Testis (tissue), 2 donors: Measurements from ENCODE around the gene PDZD4.

Source experiments
- CTCF ChIP-seq, 3 experiments: fragments of 450-650 bp in 2 of 3; fragments of 200-600 bp in 1 of 3; sonication (generic) in 1 of 3; IDR thresholded peaks; one replicate each; pipeline ENCODE4 v1.5.1; 2016 to 2019; ENCODE audit warnings: antibody characterized with exemption in 3 of 3, mild to moderate bottlenecking in 2 of 3, moderate library complexity in 1 of 3
- POLR2A ChIP-seq: fragments of 450-650 bp; IDR thresholded peaks from one replicate; pipeline ENCODE4 v1.6.1; 2017; ENCODE audit warnings: antibody characterized with exemption, mild to moderate bottlenecking, moderate library complexity

GRCh38 chrX:153782871-153783270, 47.5 kb downstream of the PDZD4 start:
- no peak for TF ChIP-seq CTCF (IDR thresholded peaks at IDR 0.05)
- no peak for TF ChIP-seq POLR2A
